ENCODE measurements around the gene MEGF11. TPM values are rescaled to one million over a fixed set of nuclear protein-coding genes. Genes with fewer than 3 reads are reported as not detected.

Gene MEGF11
- total RNA-seq (2014; rRNA removed; shearing (Covaris generic)): 0.03 TPM in 1 of 2 replicates, not detected in the other

DNA sequence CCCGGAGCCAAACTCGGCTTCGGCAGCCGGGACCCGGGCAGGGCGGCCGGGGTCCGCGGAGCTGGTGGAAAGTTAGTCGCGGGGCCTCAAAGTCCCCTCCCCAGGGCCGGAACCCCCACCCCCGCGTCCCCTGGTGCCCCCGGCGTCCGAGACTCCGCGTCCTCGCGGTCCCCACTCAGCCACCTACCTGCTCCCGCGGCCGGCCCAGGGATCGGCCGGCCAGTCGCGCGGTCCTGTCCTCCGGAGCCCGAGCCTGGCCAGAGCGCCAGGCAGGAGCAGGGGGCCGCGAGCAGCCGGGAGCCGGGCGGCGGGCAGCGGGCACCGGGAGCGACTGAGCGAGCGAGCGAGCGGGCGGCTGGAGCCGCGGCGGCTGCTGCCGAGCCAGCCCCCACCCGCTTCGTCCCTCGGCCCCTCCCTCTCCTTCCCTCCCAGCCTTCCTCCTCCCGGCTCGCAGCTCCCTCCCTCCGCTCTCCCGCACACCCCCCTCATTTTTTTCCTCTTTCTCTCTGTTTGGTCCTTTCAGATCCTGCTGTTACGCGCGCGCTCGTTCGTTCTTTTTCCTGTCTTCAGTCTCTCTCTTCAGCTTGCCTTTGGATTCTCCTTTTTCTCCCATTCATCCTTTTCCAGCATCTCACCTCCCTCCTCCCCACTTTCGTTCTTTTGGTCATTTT is at the start of gene MEGF11:
Gene MEGF11 (minus strand): TSS at position 333 of the 671 bp plus-strand sequence. CDS start 125,347 bp downstream, outside the sequence.
- Histone ChIP-seq H3K36me3 (no peaks in the 10 kb centered on the region), H3K9me3 (replicated peaks) (no peaks in the 10 kb centered on the region), H3K4me1 (replicated peaks) (peaks cover 21% of the 10 kb centered on the region), H3K27ac (no peak within 1 kb of the TSS), H3K4me3 (peak within 1 kb of the TSS; percentile 32), H3K27me3 (replicated peaks) (peaks cover 82% of the 10 kb centered on the region)
- DNase-seq (ENCODE audit: low read depth in 1 of 2, low spot score in 2 of 2): peak in 1 of 2 experiments; percentile 28

- no peak overlapping the region for H3K27ac ChIP-seq
- H3K9me3 ChIP-seq (replicated peaks): no peaks in the 10 kb centered on the region
- H3K4me1 ChIP-seq (replicated peaks): peaks cover 47% of the 10 kb centered on the region
- peaks cover 10% of the 10 kb centered on the region for H3K36me3 ChIP-seq
- no peak for DNase-seq (ENCODE audit: low read depth in 1 of 2, low spot score in 2 of 2)
- no peak overlapping the region for H3K4me3 ChIP-seq
- H3K27me3 ChIP-seq (replicated peaks): no peaks in the 10 kb centered on the region
These were observed 49.1 kb upstream of the MEGF11 start for GRCh38 chr15:66302489-66303278.

DNA sequence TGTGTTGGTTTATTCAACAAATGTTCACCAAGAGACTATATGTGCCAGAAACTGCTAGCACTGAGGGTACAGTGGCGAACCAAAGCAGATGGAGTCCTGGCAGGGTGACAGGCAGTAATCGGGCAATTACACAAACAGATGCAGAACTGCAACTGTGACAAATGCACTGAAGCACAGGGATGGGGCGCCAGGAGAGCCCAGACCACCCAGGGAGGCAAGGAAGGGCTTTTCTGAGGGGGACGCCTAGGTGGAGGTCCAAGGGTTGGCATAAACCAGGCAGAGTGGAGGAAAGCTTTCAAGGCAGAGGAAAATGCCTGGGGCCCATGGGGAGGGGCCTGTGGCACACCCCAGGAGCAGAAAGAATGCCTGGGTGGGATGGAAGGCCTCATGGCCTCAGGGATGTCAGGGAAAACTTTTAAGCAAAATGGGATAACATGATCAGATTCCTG is 45.3 kb upstream of the MEGF11 start:
- peak overlapping the region; percentile 41 for H3K27ac ChIP-seq
- DNase-seq (ENCODE audit: low read depth in 1 of 2, low spot score in 2 of 2): peak; percentile 93 to 94
- H3K4me3 ChIP-seq: no peak overlapping the region

GRCh38 chr15:66296186-66296585 is 42.6 kb upstream of the MEGF11 start:
- no peak for DNase-seq (ENCODE audit: low read depth in 1 of 2, low spot score in 2 of 2)
- no peaks in the 10 kb centered on the region for H3K9me3 ChIP-seq (replicated peaks)
- H3K27me3 ChIP-seq (replicated peaks): no peaks in the 10 kb centered on the region
- no peak overlapping the region for H3K4me3 ChIP-seq
- peaks cover 9% of the 10 kb centered on the region for H3K36me3 ChIP-seq
- peaks cover 69% of the 10 kb centered on the region for H3K4me1 ChIP-seq (replicated peaks)
- H3K27ac ChIP-seq: no peak overlapping the region

More for the DNA sequence above, 45.3 kb upstream of the MEGF11 start:
- no peaks in the 10 kb centered on the region for H3K27me3 ChIP-seq (replicated peaks)
- peaks cover 65% of the 10 kb centered on the region for H3K4me1 ChIP-seq (replicated peaks)
- H3K36me3 ChIP-seq: peaks cover 9% of the 10 kb centered on the region
- no peaks in the 10 kb centered on the region for H3K9me3 ChIP-seq (replicated peaks)

DNA sequence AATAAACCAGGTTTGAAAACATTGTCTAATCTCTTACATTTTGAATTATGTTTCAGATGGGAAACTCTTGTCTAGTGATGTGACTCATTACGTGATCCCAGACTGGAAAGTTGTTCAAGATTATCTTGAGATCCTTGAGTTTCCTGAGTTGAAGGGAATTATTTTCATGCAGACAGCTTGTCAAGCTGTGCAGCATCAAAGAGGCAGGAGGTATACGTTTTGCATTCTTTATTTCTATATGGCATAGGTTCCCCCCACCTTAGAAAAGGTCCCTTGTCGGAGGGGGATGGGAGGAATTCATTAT is 41.3 kb upstream of the MEGF11 start:
- peaks cover 9% of the 10 kb centered on the region for H3K36me3 ChIP-seq
- H3K27me3 ChIP-seq (replicated peaks): no peaks in the 10 kb centered on the region
- H3K27ac ChIP-seq: peak overlapping the region; percentile 85
- H3K9me3 ChIP-seq (replicated peaks): no peaks in the 10 kb centered on the region
- H3K4me3 ChIP-seq: peak overlapping the region; percentile 67
- no peak for DNase-seq (ENCODE audit: low read depth in 1 of 2, low spot score in 2 of 2)
- peaks cover 66% of the 10 kb centered on the region for H3K4me1 ChIP-seq (replicated peaks)

DNA sequence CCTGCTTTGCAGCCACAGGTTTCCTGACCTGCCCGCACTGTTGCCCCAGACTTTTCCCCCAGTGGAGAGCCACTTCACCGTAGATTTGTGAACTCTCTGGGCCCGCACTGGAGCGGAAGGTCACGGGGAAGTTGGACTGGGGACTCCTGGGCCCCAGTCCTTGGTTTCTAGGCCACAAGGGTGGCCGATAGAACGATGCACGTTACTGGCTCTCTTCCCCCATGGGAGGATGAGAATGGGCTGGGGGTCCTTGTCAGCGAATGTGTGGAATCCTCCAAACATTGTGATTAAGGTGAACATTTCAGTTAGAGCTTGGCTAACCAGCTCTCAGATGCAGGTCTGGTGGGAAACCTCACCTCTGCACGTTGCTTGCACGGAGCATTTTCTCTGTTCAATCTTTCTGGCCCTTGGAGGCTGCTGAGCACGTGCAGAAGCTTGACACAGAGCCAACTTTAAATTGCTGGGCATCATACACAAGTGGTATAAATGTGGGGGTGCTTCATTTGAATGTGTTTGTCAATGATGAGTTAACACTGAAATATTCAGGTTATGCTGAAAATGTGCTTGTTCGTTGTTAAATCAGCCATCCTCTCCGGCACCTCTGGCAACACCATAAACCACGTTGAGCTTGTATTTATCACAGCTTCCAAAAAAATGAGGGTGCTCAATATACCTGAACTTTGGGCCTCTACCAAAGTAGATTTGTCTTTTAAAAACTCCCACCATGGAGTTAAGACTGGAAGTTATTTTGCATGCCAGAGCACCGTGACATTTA is 40.8 kb upstream of the MEGF11 start:
- Histone ChIP-seq H3K4me1 (replicated peaks) (peaks cover 60% of the 10 kb centered on the region), H3K27me3 (replicated peaks) (no peaks in the 10 kb centered on the region), H3K9me3 (replicated peaks) (no peaks in the 10 kb centered on the region), H3K27ac (peak overlapping the region; percentile 85), H3K36me3 (peaks cover 9% of the 10 kb centered on the region), H3K4me3 (peak overlapping the region; percentile 67)
- peak; percentile 78 to 85 for DNase-seq (ENCODE audit: low read depth in 1 of 2, low spot score in 2 of 2)

GRCh38 chr15:66293419-66294156 is 40.0 kb upstream of the MEGF11 start, which contains the start of gene DIS3L:
TSS of gene DIS3L (plus strand) at chr15:66293568. CDS start at chr15:66293597, 29 bp downstream.
- peak within 1 kb of the TSS; percentile 67 for H3K4me3 ChIP-seq
- H3K27me3 ChIP-seq (replicated peaks): no peaks in the 10 kb centered on the region
- H3K4me1 ChIP-seq (replicated peaks): peaks cover 60% of the 10 kb centered on the region
- H3K9me3 ChIP-seq (replicated peaks): no peaks in the 10 kb centered on the region
- H3K36me3 ChIP-seq: peaks cover 9% of the 10 kb centered on the region
- peak; percentile 49 to 69 for DNase-seq (ENCODE audit: low read depth in 1 of 2, low spot score in 2 of 2)
- peak within 1 kb of the TSS; percentile 85 for H3K27ac ChIP-seq

- DNase-seq (ENCODE audit: low read depth in 1 of 2, low spot score in 2 of 2): no peak
- no peaks in the 10 kb centered on the region for H3K27me3 ChIP-seq (replicated peaks)
- H3K4me1 ChIP-seq (replicated peaks): peaks cover 60% of the 10 kb centered on the region
- H3K36me3 ChIP-seq: peaks cover 9% of the 10 kb centered on the region
- no peaks in the 10 kb centered on the region for H3K9me3 ChIP-seq (replicated peaks)
- H3K27ac ChIP-seq: peak overlapping the region; percentile 85
- peak overlapping the region; percentile 67 for H3K4me3 ChIP-seq
These were observed 39.2 kb upstream of the MEGF11 start for GRCh38 chr15:66292571-66293418.

DNA sequence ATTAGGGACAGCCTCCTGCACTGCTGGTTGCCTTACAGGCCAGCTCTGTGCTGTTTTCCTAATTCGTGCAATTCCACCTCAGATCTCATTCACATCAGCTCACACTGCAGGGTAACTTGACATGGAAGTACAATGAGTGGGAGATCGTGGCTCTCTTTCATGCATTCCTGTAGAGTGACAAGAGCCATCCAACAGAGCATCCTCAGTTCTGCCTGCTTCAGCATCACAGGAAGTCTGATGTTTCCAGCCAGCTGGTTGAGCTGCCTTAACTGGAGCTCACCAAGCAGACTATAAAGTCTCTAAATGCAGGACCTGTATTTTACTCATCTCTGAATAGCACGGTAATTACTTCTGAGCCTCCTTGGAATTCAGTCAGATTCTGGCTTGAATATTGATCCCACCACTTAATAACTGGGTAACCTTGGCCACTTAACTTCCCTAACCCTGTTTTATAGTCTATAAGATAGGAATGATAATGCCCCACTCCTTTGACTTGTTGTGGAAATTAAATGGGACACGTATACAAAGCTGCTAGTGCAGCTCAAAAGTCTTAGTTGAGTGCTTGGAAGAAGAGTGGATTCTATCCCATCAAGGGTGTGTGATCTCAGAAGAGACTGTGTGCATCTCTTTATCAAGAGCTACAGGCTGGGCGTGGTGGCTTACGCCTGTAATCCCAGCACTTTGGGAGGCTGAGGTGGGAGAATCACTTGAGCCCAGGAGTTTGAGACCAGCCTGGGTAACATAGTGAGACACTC is 38.4 kb upstream of the MEGF11 start:
- H3K27me3 ChIP-seq (replicated peaks): no peaks in the 10 kb centered on the region
- DNase-seq (ENCODE audit: low read depth in 1 of 2, low spot score in 2 of 2): no peak
- H3K4me3 ChIP-seq: no peak overlapping the region
- no peaks in the 10 kb centered on the region for H3K9me3 ChIP-seq (replicated peaks)
- H3K4me1 ChIP-seq (replicated peaks): peaks cover 58% of the 10 kb centered on the region
- H3K27ac ChIP-seq: no peak overlapping the region
- H3K36me3 ChIP-seq: peaks cover 7% of the 10 kb centered on the region

GRCh38 chr15:66290518-66290917 is 37.0 kb upstream of the MEGF11 start:
- Histone ChIP-seq H3K4me3 (no peak overlapping the region), H3K27me3 (replicated peaks) (no peaks in the 10 kb centered on the region), H3K36me3 (no peaks in the 10 kb centered on the region), H3K27ac (no peak overlapping the region), H3K4me1 (replicated peaks) (peaks cover 52% of the 10 kb centered on the region), H3K9me3 (replicated peaks) (no peaks in the 10 kb centered on the region)
- DNase-seq (ENCODE audit: low read depth in 1 of 2, low spot score in 2 of 2): no peak

- no peak for DNase-seq (ENCODE audit: low read depth in 1 of 2, low spot score in 2 of 2)
- H3K36me3 ChIP-seq: no peaks in the 10 kb centered on the region
- H3K9me3 ChIP-seq (replicated peaks): no peaks in the 10 kb centered on the region
- H3K27me3 ChIP-seq (replicated peaks): no peaks in the 10 kb centered on the region
- H3K27ac ChIP-seq: no peak overlapping the region
- peaks cover 47% of the 10 kb centered on the region for H3K4me1 ChIP-seq (replicated peaks)
- no peak overlapping the region for H3K4me3 ChIP-seq
These were observed 36.5 kb upstream of the MEGF11 start for GRCh38 chr15:66290007-66290406.

Data from SJSA1 (cell line).